HL-60 (cell line): ENCODE results near the gene ALG8.

ENCODE experiments used
- GABPA ChIP-seq: IDR thresholded peaks from 2 replicates; pipeline ENCODE4 v1.6.1; 2012; ENCODE audit warnings: low read depth
- POLR2AphosphoS5 ChIP-seq: IDR thresholded peaks from 2 replicates; pipeline ENCODE4 v1.6.1; 2012; ENCODE audit warnings: low read depth
- SPI1 ChIP-seq: IDR thresholded peaks from 2 replicates; pipeline ENCODE4 v1.6.1; 2012; ENCODE audit warnings: low read depth, mild to moderate bottlenecking, borderline replicate concordance
- TF ChIP-seq, protein P1 (sequence below): IDR thresholded peaks from one replicate; pipeline ENCODE4 v1.5.1; 2011; ENCODE audit warnings: low read length, control low read depth, inconsistent platforms; ENCODE audit not compliant: insufficient read depth
- TF ChIP-seq, protein P2 (sequence below): IDR thresholded peaks from 2 replicates; pipeline ENCODE4 v1.6.1; 2012; ENCODE audit warnings: low read depth; ENCODE audit not compliant: insufficient replicate concordance

DNA sequence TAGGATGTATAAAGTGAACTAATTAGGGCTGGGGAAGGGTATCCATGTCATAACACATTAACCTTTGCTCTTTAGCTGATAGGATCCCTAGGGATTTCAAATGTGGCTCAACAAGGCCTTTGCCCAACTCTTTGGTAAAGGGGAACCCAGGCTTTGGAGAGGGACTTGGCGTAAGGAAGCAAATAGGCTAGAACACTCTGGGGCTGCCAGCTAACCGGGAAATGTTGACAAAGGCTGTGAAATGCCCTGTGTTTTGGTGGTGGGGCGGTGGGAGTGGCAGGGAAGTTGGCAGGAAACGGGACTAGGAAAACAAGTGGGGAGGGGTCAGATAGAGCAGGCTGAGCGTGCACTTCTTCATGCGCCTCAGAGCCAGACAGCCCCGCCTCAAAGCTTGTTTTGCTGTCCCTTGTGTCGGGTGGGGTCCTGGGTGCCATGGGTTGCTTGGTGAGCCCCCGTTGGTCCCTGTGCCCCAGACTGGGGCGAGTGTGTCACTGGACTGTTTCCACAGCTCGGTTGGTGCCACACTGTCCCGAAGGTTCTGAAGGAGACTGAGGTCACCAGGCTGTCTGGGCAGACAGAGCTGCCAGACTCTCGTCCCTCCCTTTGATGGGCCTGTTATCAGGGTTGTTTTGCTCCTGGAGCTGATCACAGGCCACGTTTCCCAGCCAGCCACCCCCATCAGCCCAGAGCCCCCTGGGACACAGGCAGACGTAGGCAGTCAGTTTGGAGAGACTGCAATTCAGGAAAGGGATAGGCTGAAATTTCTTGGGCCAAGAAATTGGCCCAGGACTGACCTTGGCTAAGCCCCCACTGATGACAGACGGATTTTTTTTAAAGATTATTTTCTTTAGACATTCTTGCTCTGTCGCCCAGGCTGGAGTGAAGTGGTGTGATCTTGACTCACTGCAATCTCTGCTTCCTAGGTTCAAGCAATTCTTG, 29.4 kb upstream of the ALG8 start:
- TF ChIP-seq, protein P1, sequence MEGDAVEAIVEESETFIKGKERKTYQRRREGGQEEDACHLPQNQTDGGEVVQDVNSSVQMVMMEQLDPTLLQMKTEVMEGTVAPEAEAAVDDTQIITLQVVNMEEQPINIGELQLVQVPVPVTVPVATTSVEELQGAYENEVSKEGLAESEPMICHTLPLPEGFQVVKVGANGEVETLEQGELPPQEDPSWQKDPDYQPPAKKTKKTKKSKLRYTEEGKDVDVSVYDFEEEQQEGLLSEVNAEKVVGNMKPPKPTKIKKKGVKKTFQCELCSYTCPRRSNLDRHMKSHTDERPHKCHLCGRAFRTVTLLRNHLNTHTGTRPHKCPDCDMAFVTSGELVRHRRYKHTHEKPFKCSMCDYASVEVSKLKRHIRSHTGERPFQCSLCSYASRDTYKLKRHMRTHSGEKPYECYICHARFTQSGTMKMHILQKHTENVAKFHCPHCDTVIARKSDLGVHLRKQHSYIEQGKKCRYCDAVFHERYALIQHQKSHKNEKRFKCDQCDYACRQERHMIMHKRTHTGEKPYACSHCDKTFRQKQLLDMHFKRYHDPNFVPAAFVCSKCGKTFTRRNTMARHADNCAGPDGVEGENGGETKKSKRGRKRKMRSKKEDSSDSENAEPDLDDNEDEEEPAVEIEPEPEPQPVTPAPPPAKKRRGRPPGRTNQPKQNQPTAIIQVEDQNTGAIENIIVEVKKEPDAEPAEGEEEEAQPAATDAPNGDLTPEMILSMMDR: no peak
- TF ChIP-seq POLR2AphosphoS5 (no peak), GABPA (no peak), SPI1 (no peak)
- TF ChIP-seq, protein P2, sequence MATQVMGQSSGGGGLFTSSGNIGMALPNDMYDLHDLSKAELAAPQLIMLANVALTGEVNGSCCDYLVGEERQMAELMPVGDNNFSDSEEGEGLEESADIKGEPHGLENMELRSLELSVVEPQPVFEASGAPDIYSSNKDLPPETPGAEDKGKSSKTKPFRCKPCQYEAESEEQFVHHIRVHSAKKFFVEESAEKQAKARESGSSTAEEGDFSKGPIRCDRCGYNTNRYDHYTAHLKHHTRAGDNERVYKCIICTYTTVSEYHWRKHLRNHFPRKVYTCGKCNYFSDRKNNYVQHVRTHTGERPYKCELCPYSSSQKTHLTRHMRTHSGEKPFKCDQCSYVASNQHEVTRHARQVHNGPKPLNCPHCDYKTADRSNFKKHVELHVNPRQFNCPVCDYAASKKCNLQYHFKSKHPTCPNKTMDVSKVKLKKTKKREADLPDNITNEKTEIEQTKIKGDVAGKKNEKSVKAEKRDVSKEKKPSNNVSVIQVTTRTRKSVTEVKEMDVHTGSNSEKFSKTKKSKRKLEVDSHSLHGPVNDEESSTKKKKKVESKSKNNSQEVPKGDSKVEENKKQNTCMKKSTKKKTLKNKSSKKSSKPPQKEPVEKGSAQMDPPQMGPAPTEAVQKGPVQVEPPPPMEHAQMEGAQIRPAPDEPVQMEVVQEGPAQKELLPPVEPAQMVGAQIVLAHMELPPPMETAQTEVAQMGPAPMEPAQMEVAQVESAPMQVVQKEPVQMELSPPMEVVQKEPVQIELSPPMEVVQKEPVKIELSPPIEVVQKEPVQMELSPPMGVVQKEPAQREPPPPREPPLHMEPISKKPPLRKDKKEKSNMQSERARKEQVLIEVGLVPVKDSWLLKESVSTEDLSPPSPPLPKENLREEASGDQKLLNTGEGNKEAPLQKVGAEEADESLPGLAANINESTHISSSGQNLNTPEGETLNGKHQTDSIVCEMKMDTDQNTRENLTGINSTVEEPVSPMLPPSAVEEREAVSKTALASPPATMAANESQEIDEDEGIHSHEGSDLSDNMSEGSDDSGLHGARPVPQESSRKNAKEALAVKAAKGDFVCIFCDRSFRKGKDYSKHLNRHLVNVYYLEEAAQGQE: no peak
